Measurements from ENCODE around the gene COBL.

COBL gene

GRCh38 chr7:51020944-51021343 is 295.7 kb downstream of the COBL start:
- no peak for DNase-seq (ENCODE audit: low read depth)

- no peak for DNase-seq (ENCODE audit: low read depth)
Measured at GRCh38 chr7:51019891-51020870, 296.4 kb downstream of the COBL start.

GRCh38 chr7:51019191-51019844 is 297.3 kb downstream of the COBL start:
- no peak for DNase-seq (ENCODE audit: low read depth)

GRCh38 chr7:51017576-51018535 is 298.8 kb downstream of the COBL start:
- DNase-seq (ENCODE audit: low read depth) = no peak

GRCh38 chr7:51016546-51016945 is 300.1 kb downstream of the COBL start:
- DNase-seq (ENCODE audit: low read depth) = no peak

- no peak for DNase-seq (ENCODE audit: low read depth)
Measured at GRCh38 chr7:51015581-51015980, 301.0 kb downstream of the COBL start.

GRCh38 chr7:51014811-51015210 is 301.8 kb downstream of the COBL start:
- DNase-seq (ENCODE audit: low read depth) = no peak

- no peak for DNase-seq (ENCODE audit: low read depth)
Measured at GRCh38 chr7:51013861-51014511, 302.6 kb downstream of the COBL start.

GRCh38 chr7:51013218-51013786 is 303.3 kb downstream of the COBL start:
- DNase-seq (ENCODE audit: low read depth) = no peak

- DNase-seq (ENCODE audit: low read depth) = no peak
Measured at GRCh38 chr7:51012569-51013217, 303.9 kb downstream of the COBL start.

- no peak for DNase-seq (ENCODE audit: low read depth)
Measured at GRCh38 chr7:51011710-51012350, 304.8 kb downstream of the COBL start.

GRCh38 chr7:51010534-51010933 is 306.1 kb downstream of the COBL start:
- DNase-seq (ENCODE audit: low read depth) = no peak

- no peak for DNase-seq (ENCODE audit: low read depth)
Measured at GRCh38 chr7:51009716-51010496, 306.7 kb downstream of the COBL start.

- no peak for DNase-seq (ENCODE audit: low read depth)
Measured at GRCh38 chr7:51007551-51008505, 308.8 kb downstream of the COBL start.

GRCh38 chr7:51006483-51007235 is 309.9 kb downstream of the COBL start:
- no peak for DNase-seq (ENCODE audit: low read depth)

GRCh38 chr7:51005074-51005473 is 311.5 kb downstream of the COBL start:
- DNase-seq (ENCODE audit: low read depth) = no peak

- no peak for DNase-seq (ENCODE audit: low read depth)
Measured at GRCh38 chr7:51000956-51001355, 315.7 kb downstream of the COBL start.
